DOHH2 (cell line): Measurements from ENCODE around the gene DLG5.

Source experiments
- H3F3A ChIP-seq: fragments of 200-600 bp; sonication (generic), shearing (Covaris generic); 2 replicates; pipeline ENCODE4 v1.6.0; 2016; ENCODE audit warnings: antibody characterized with exemption, mild to moderate bottlenecking; ENCODE audit not compliant: control insufficient read depth, insufficient read depth
- H3K27ac ChIP-seq: fragments of 200-600 bp; sonication (generic); 2 replicates; pipeline ENCODE4 v1.5.1; 2014; ENCODE audit warnings: low read depth, mild to moderate bottlenecking, low read length, moderate library complexity
- H3K27me3 ChIP-seq: fragments of 200-600 bp; sonication (generic); 2 replicates; pipeline ENCODE4 v1.6.1; 2014; ENCODE audit warnings: mild to moderate bottlenecking, low read length, mixed read lengths; ENCODE audit not compliant: control insufficient read depth
- H3K36me3 ChIP-seq: fragments of 200-600 bp; sonication (generic); 2 replicates; pipeline ENCODE4 v1.6.1; 2014; ENCODE audit warnings: mild to moderate bottlenecking, low read length, moderate library complexity, mixed read lengths; ENCODE audit not compliant: control insufficient read depth
- H3K4me1 ChIP-seq: fragments of 200-600 bp; sonication (generic); 2 replicates; pipeline ENCODE4 v1.6.1; 2014; ENCODE audit warnings: mild to moderate bottlenecking, low read length, mixed read lengths; ENCODE audit not compliant: control insufficient read depth
- H3K4me2 ChIP-seq: fragments of 200-600 bp; sonication (generic); 2 replicates; pipeline ENCODE4 v1.6.0; 2014; ENCODE audit warnings: mild to moderate bottlenecking, low read length, moderate library complexity
- H3K4me3 ChIP-seq: fragments of 200-600 bp; sonication (generic); 2 replicates; pipeline ENCODE4 v1.5.1; 2014; ENCODE audit warnings: mild to moderate bottlenecking, low read length, mixed read lengths
- H3K79me2 ChIP-seq: fragments of 200-600 bp; sonication (generic); 2 replicates; pipeline ENCODE4 v1.6.1; 2014; ENCODE audit warnings: mild to moderate bottlenecking, low read length, mixed read lengths; ENCODE audit not compliant: control insufficient read depth
- H3K9me2 ChIP-seq: fragments of 200-600 bp; sonication (generic); replicated peaks from 2 replicates; pipeline ENCODE4 v1.6.1; 2014; ENCODE audit warnings: mild to moderate bottlenecking, low read length, mixed read lengths; ENCODE audit not compliant: control insufficient read depth
- H3K9me3 ChIP-seq: fragments of 200-600 bp; sonication (generic); 2 replicates; pipeline ENCODE4 v1.6.1; 2014; ENCODE audit warnings: antibody characterized with exemption, low read length, mixed read lengths; ENCODE audit not compliant: control insufficient read depth, insufficient read depth
- H4K20me1 ChIP-seq: fragments of 200-600 bp; sonication (generic); 2 replicates; pipeline ENCODE4 v1.6.0; 2014; ENCODE audit warnings: low read depth, mild to moderate bottlenecking, antibody characterized with exemption, low read length, moderate library complexity; ENCODE audit not compliant: control insufficient read depth, insufficient read depth
- EZH2phosphoT487 ChIP-seq: fragments of 200-600 bp; sonication (generic); IDR thresholded peaks from 2 replicates; pipeline ENCODE4 v1.6.1; 2017; ENCODE audit warnings: borderline replicate concordance, mild to moderate bottlenecking, antibody characterized with exemption, low read length, moderate library complexity, mixed read lengths
- TF ChIP-seq, protein P1 (sequence below): fragments of 200-600 bp; sonication (generic); IDR thresholded peaks from one replicate; pipeline ENCODE4 v1.5.1; 2014; ENCODE audit warnings: antibody characterized with exemption, mild to moderate bottlenecking, low read depth, low read length; ENCODE audit not compliant: poor library complexity, severe bottlenecking

DLG5 gene

DNA sequence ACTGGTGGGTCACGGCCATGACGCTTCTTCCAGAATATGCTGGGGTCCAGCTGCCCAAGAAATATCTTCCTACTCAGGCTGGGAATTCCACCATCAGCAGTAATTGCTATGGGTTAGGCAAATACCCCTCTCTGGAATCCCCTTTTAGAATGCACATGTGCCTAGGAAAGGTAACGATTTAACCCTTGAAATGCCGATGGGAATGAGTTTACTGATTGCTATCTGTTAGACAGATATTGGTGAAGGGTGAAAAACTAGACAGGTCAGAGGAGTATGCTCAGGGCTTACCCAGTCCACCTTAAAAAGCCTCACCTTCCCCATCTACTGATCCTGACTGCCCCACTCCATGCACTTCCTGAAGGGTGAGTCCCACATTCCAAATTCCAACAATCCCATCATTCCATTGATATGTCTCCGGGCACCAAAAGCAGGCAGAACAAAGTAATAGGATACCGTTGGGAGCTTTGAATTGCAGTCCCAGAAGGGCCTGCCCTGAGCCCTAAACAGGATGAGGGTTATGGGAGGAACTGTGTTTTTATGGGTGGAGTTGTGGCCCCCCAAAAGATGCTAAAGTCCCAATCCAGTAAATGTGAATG lies 59.3 kb downstream of the DLG5 start:
- H3K27ac ChIP-seq: no peak overlapping the region
- no peak overlapping the region for H3K4me3 ChIP-seq
- H3K9me2 ChIP-seq: no peaks in the 10 kb centered on the region
- no peaks in the 10 kb centered on the region for H3K4me1 ChIP-seq
- TF ChIP-seq EZH2phosphoT487: no peak
- TF ChIP-seq, protein P1, sequence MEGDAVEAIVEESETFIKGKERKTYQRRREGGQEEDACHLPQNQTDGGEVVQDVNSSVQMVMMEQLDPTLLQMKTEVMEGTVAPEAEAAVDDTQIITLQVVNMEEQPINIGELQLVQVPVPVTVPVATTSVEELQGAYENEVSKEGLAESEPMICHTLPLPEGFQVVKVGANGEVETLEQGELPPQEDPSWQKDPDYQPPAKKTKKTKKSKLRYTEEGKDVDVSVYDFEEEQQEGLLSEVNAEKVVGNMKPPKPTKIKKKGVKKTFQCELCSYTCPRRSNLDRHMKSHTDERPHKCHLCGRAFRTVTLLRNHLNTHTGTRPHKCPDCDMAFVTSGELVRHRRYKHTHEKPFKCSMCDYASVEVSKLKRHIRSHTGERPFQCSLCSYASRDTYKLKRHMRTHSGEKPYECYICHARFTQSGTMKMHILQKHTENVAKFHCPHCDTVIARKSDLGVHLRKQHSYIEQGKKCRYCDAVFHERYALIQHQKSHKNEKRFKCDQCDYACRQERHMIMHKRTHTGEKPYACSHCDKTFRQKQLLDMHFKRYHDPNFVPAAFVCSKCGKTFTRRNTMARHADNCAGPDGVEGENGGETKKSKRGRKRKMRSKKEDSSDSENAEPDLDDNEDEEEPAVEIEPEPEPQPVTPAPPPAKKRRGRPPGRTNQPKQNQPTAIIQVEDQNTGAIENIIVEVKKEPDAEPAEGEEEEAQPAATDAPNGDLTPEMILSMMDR: no peak
- no peaks in the 10 kb centered on the region for H3K79me2 ChIP-seq
- no peaks in the 10 kb centered on the region for H3F3A ChIP-seq
- H3K9me3 ChIP-seq: no peaks in the 10 kb centered on the region
- no peaks in the 10 kb centered on the region for H4K20me1 ChIP-seq
- H3K36me3 ChIP-seq: no peaks in the 10 kb centered on the region
- H3K4me2 ChIP-seq: no peak overlapping the region
- no peaks in the 10 kb centered on the region for H3K27me3 ChIP-seq

DNA sequence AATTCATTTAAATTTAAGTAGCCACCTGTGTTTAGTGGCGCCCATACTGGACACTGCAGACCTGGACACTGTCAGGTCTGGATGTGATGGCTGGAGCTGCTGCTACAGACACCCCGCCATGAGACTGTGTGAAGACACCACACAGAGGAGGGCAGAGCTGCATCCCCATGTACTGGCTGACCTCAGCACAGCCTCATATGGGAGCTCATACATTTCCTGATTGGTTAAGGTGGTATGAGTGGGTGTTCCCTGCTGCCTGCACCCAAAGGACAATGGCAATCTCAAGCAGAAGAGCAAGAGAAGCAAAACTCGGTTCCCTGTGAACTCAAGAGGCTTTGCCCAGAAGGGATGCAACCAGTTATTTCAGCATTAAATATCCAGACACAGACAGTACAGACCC lies 60.0 kb downstream of the DLG5 start:
- H3K4me3 ChIP-seq: no peak overlapping the region
- H3K79me2 ChIP-seq: no peaks in the 10 kb centered on the region
- no peaks in the 10 kb centered on the region for H4K20me1 ChIP-seq
- no peaks in the 10 kb centered on the region for H3K27me3 ChIP-seq
- no peaks in the 10 kb centered on the region for H3K9me3 ChIP-seq
- TF ChIP-seq, protein P1: no peak
- TF ChIP-seq EZH2phosphoT487: no peak
- no peaks in the 10 kb centered on the region for H3F3A ChIP-seq
- no peak overlapping the region for H3K4me2 ChIP-seq
- no peaks in the 10 kb centered on the region for H3K9me2 ChIP-seq
- no peaks in the 10 kb centered on the region for H3K36me3 ChIP-seq
- H3K4me1 ChIP-seq: no peaks in the 10 kb centered on the region
- H3K27ac ChIP-seq: no peak overlapping the region

DNA sequence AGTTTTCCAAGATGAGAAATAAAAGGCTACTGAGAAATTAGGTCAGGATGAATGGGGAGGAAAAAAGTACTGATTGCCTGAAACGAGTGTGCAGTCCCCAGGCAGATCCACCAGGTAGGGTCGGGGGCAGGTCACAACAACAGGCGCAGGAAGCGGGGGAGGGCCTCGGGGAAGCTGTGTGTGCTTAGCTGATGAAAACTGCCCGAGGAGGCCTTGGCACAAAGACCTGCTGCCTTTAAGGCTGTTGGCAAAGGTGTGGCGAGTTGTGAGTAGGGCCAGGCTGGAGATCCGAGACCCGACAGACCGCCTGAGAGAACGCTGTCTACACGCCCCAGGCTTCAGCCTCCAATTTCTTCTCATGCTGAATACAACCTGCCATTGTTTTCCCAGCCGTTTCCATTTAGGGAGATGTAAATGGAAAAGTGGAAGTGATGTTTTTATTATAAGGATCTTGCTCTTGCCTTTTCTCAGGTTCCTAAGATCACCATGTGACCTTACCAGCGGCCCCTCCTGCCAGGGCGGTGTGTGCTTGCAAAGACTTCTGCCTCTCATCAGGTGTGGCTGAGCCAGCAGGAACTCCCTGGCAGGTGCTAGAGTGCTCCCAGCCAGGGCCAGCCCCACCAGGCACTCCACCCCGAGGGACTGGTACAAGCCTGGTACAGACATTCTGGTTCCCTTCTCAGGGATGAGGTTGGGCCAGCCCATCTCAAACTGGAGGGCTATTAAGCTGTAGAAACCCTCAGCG lies 60.8 kb downstream of the DLG5 start:
- Histone ChIP-seq H3K4me3 (no peak overlapping the region), H3F3A (no peaks in the 10 kb centered on the region), H3K9me3 (no peaks in the 10 kb centered on the region), H3K4me1 (no peaks in the 10 kb centered on the region), H3K27ac (no peak overlapping the region), H3K4me2 (no peak overlapping the region), H4K20me1 (no peaks in the 10 kb centered on the region), H3K9me2 (no peaks in the 10 kb centered on the region), H3K79me2 (no peaks in the 10 kb centered on the region), H3K36me3 (no peaks in the 10 kb centered on the region), H3K27me3 (no peaks in the 10 kb centered on the region)
- TF ChIP-seq, protein P1: no peak
- no peak for TF ChIP-seq EZH2phosphoT487
